GM21367 (cell line): ENCODE measurements around the gene CRELD2.

Experiments used
- ATAC-seq: cut with Tn5 transposase; IDR thresholded peaks from one replicate; pipeline ENCODE4 v1.9.1; 2021; ENCODE audit not compliant: unreplicated experiment

CRELD2 gene

GRCh38 chr22:49917974-49918910 lies at the start of gene CRELD2, which contains the start of gene ALG12:
CRELD2 (plus strand) TSS chr22:49918634; CDS start chr22:49918770, 136 bp downstream.
ALG12 (minus strand) TSS chr22:49918438; CDS start chr22:49913765, 4,673 bp downstream.
- peak; percentile 79 for ATAC-seq

GRCh38 chr22:49869086-49869830 lies 49.2 kb upstream of the CRELD2 start:
- no peak for ATAC-seq

GRCh38 chr22:49869845-49870712 lies 48.4 kb upstream of the CRELD2 start:
- no peak for ATAC-seq

- no peak for ATAC-seq
Measured at GRCh38 chr22:49871482-49871881, 47.0 kb upstream of the CRELD2 start.

GRCh38 chr22:49872347-49872746 lies 46.1 kb upstream of the CRELD2 start:
- no peak for ATAC-seq

GRCh38 chr22:49873228-49873940 lies 45.0 kb upstream of the CRELD2 start:
- ATAC-seq = no peak

GRCh38 chr22:49877642-49878041 lies 40.8 kb upstream of the CRELD2 start:
- ATAC-seq = no peak

- ATAC-seq = no peak
Measured at GRCh38 chr22:49878206-49878605, 40.2 kb upstream of the CRELD2 start.

GRCh38 chr22:49879871-49880270 lies 38.6 kb upstream of the CRELD2 start:
- no peak for ATAC-seq

GRCh38 chr22:49880281-49880680 lies 38.2 kb upstream of the CRELD2 start:
- ATAC-seq = no peak

GRCh38 chr22:49881856-49882255 lies 36.6 kb upstream of the CRELD2 start:
- no peak for ATAC-seq

- ATAC-seq = no peak
Measured at GRCh38 chr22:49882519-49883293, 35.7 kb upstream of the CRELD2 start.

GRCh38 chr22:49883294-49883640 lies 35.2 kb upstream of the CRELD2 start:
- ATAC-seq = no peak

- ATAC-seq = no peak
Measured at GRCh38 chr22:49884075-49884474, 34.4 kb upstream of the CRELD2 start.

GRCh38 chr22:49884503-49885260 lies 33.8 kb upstream of the CRELD2 start:
- no peak for ATAC-seq

GRCh38 chr22:49885281-49885680 lies 33.2 kb upstream of the CRELD2 start:
- ATAC-seq = no peak

GRCh38 chr22:49885881-49886280 lies 32.6 kb upstream of the CRELD2 start:
- no peak for ATAC-seq

- ATAC-seq = no peak
Measured at GRCh38 chr22:49886346-49887063, 31.9 kb upstream of the CRELD2 start.
